Duodenal mucosa (tissue), 2 donors: ENCODE results near the gene MEGF8.
"Not testable (repeated sequence)": the region's sequence is repeated elsewhere in the genome, so short reads cannot be mapped to it uniquely, and the experiment has no call there.

Experiments used
- H3K27ac ChIP-seq: one replicate; pipeline ENCODE4 v1.7.0; 2013; ENCODE audit warnings: low read depth, low read length
- H3K27me3 ChIP-seq, 2 donors: one replicate each; pipeline ENCODE4 v1.7.0; 2013; ENCODE audit warnings: low read length in 2 of 2, control low read depth in 1 of 2; ENCODE audit not compliant: insufficient read depth in 2 of 2, control insufficient read depth in 1 of 2
- H3K36me3 ChIP-seq, 2 donors: one replicate each; pipeline ENCODE4 v1.7.0; 2013; ENCODE audit warnings: low read length in 2 of 2, control low read depth in 1 of 2; ENCODE audit not compliant: insufficient read depth in 2 of 2, control insufficient read depth in 1 of 2
- H3K4me1 ChIP-seq, 2 donors: one replicate each; pipeline ENCODE4 v1.7.0; 2013; ENCODE audit warnings: low read length in 2 of 2, control low read depth in 1 of 2; ENCODE audit not compliant: insufficient read depth in 2 of 2, control insufficient read depth in 1 of 2
- H3K4me3 ChIP-seq, 2 donors: one replicate each; pipeline ENCODE4 v1.7.0; 2013; ENCODE audit warnings: low read length in 2 of 2, low read depth in 1 of 2
- H3K9ac ChIP-seq, 2 donors: one replicate each; pipeline ENCODE4 v1.7.0; 2013; ENCODE audit warnings: low read length in 2 of 2, low read depth in 1 of 2
- H3K9me3 ChIP-seq, 2 donors: one replicate each; pipeline ENCODE4 v1.7.0; 2013; ENCODE audit warnings: low read length in 2 of 2, control low read depth in 1 of 2; ENCODE audit not compliant: control insufficient read depth in 1 of 2

Gene MEGF8

DNA sequence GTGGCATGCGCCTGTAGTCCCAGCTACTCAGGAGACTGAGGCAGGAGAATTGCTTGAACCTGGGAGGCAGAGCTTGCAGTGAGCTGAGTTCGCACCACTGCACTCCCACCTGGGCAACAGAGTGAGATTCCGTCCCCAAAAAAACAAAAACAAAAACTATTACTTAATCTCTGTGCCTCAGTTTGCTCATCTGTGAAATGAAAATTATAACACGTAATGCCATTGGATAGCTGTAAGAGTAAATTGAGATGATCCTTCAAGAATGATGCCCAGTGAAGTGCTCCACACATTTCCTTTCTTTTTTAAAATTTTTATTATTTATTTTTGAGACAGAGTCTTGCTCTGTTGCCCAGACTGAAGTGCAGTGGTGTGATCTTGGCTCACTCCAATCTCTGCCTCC, 14.5 kb downstream of the MEGF8 start:
- H3K27ac ChIP-seq, H3K27me3 ChIP-seq, H3K4me1 ChIP-seq, H3K9me3 ChIP-seq, H3K9ac ChIP-seq, H3K4me3 ChIP-seq: not testable (repeated sequence)
- peaks cover 0 to 15% of the 10 kb centered on the region in 2 donors for H3K36me3 ChIP-seq

DNA sequence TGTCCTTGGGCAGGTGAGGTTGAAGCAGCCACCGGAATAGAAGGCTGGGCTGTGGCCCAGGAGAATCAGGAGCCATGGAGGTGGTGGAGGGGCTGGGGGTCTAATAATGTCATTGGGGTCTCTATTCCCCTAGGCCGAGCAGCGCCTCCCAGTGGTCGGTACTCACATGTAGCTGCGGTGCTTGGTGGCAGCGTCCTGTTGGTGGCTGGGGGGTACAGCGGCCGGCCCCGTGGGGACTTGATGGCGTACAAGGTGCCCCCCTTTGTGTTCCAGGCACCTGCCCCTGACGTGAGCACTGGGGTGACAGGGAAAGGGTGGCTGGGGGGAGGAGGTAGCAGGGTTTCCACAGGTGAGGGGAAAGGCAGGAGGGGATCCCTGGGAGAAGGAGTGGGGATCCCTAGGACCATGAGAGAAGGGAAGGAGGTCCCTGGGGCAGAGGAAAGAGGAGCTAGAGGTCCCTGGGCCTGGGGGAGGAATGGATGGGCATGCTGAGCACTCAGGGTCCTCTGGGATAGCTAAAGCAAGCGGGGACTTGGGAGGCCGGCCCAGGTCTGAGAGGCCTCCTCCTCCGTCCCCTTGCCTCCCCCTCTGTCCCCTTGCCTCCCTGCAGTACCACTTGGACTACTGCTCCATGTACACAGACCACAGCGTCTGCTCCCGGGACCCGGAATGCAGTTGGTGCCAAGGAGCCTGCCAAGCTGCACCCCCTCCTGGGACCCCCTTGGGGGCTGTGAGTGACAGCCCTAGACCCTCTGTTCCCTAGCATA, 18.1 kb downstream of the MEGF8 start:
- H3K27ac ChIP-seq: no peak overlapping the region
- no peaks in the 10 kb centered on the region for H3K27me3 ChIP-seq
- no peaks in the 10 kb centered on the region for H3K4me1 ChIP-seq
- H3K9ac ChIP-seq: no peak overlapping the region
- H3K4me3 ChIP-seq: no peak overlapping the region
- H3K9me3 ChIP-seq: no peaks in the 10 kb centered on the region
- H3K36me3 ChIP-seq: peaks cover 4 to 6% of the 10 kb centered on the region in 2 donors

DNA sequence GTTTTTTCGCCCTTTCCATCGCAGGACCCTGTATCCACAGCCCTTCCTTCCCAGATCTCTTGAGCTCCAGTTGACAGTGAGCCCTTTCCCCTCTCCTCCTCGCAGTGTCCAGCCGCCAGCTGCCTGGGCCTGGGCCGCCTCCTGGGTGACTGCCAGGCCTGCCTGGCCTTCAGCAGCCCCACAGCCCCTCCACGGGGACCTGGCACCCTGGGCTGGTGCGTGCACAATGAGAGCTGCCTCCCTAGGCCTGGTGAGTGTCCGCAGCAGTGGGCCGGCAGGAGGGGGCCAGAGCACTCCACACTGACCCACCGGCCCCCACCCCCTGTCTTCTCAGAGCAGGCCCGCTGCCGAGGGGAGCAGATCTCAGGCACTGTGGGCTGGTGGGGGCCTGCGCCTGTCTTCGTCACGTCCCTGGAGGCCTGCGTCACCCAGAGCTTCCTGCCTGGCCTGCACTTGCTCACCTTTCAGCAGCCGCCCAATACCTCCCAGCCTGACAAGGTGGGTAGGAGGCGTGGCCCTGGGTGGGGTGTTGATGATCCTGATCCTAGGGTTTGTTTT, 19.0 kb downstream of the MEGF8 start:
- Histone ChIP-seq H3K9me3 (no peaks in the 10 kb centered on the region), H3K9ac (no peak overlapping the region), H3K27me3 (no peaks in the 10 kb centered on the region), H3K27ac (no peak overlapping the region), H3K4me3 (no peak overlapping the region), H3K4me1 (no peaks in the 10 kb centered on the region), H3K36me3 (peaks cover 4 to 6% of the 10 kb centered on the region in 2 donors)

DNA sequence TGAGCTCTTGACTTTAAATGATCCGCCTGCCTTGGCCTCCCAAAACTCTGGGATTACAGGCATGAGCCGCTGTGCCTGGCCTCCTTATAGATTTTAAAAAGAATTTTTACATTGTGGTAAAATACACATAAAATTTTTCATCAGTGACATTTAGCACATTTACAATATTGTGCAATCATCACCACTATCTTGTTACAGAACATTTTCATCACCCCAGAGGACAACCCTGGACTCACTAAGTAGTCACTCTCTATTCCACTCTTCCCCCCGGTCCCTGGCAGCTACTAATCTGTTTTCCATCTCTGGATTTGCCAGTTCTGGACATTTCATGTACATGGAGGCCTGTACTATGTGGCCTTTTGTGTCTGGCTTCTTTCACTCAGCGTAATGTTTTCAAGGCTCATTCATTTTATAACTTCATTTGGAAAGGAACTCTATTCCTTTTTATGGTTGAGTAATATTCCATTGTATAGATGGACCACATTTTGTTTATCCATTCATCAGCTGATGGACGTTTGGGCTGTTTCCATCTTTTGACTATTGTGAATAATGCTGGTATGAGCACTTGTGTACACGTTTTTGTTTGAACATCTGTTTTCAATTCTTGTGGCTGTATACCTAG, 19.9 kb downstream of the MEGF8 start:
- Histone ChIP-seq H3K27ac (no peak overlapping the region), H3K9ac (no peak overlapping the region), H3K27me3 (no peaks in the 10 kb centered on the region), H3K9me3 (no peaks in the 10 kb centered on the region), H3K36me3 (peaks cover 4 to 6% of the 10 kb centered on the region in 2 donors), H3K4me1 (no peaks in the 10 kb centered on the region), H3K4me3 (no peak overlapping the region)

DNA sequence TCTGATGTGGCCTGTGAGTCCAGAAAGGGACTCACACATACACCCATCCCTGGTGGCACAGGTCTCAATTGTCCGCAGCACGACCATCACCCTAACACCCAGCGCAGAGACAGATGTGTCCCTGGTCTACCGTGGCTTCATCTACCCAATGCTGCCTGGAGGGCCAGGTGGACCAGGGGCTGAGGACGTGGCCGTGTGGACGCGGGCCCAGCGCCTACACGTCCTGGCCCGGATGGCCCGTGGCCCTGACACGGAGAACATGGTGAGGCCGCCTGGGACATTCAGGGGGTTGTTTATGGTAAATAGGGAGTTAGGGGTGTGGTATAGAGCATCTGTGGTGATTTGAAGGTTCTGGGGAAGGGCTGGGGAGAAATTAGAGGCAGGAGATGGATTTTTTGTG, 22.8 kb downstream of the MEGF8 start:
- Histone ChIP-seq H3K36me3 (peaks cover 4 to 17% of the 10 kb centered on the region in 2 donors), H3K9me3 (no peaks in the 10 kb centered on the region), H3K27me3 (no peaks in the 10 kb centered on the region)

DNA sequence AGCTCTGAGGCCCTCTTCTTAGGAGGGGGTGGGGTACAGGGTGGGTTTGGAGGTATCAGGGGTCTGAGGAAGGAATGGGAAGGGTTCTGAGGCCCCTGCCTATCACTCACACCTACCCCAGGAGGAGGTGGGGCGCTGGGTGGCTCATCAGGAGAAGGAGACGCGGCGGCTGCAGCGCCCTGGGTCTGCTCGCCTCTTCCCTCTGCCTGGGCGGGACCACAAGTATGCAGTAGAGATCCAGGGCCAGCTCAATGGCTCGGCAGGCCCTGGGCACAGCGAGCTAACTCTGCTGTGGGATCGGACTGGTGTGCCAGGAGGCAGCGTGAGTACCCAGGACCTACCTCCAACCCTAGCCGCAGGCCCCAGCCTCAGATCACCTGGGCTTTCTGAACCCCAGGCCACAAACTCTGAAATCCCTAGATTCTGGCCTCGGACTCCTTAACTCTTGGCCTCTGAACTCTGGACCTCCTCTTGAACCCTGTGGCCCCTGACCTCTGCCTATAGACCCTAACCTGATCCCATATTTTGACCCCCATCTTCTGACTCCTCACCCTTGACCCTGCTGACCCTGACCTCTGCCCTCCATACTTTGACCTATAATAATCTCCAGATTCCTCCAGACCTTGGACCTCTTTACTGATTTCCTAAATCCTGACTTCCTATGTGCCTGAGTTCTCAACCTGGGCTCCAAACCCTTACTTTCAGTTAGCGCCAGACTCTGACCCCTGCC, 24.1 kb downstream of the MEGF8 start:
- Histone ChIP-seq H3K9ac (no peak overlapping the region), H3K27me3 (no peaks in the 10 kb centered on the region), H3K4me1 (no peaks in the 10 kb centered on the region), H3K9me3 (no peaks in the 10 kb centered on the region), H3K4me3 (no peak overlapping the region), H3K36me3 (peaks cover 11 to 27% of the 10 kb centered on the region in 2 donors), H3K27ac (no peak overlapping the region)

More for the DNA sequence above, 22.8 kb downstream of the MEGF8 start:
- Histone ChIP-seq H3K4me1 (no peaks in the 10 kb centered on the region), H3K9ac (no peak overlapping the region), H3K4me3 (no peak overlapping the region), H3K27ac (no peak overlapping the region)

DNA sequence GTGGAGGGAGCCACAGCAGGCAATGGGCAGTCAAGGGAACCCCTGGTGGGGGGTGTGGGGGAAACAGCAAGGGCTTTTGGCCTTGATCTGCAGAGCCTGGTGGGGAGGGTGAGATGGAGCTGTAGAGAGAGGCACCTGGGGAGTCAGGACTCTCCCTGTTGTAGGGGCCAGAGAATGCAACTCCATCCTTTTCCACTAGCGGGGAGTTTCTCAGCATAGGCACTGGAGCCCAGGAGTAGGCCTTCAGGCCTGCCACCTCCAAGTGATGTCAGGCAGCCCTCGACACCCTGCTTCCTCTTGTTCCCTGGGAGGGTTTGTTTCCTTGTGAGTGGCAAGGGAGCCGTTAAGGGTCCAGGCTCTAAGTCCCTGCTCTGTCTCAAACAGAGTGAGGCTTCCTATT, 25.0 kb downstream of the MEGF8 start:
- H3K4me3 ChIP-seq: no peak overlapping the region
- no peaks in the 10 kb centered on the region for H3K9me3 ChIP-seq
- no peak overlapping the region for H3K9ac ChIP-seq
- H3K4me1 ChIP-seq: no peaks in the 10 kb centered on the region
- H3K27me3 ChIP-seq: no peaks in the 10 kb centered on the region
- H3K27ac ChIP-seq: no peak overlapping the region
- H3K36me3 ChIP-seq: peaks cover 11 to 29% of the 10 kb centered on the region in 2 donors

DNA sequence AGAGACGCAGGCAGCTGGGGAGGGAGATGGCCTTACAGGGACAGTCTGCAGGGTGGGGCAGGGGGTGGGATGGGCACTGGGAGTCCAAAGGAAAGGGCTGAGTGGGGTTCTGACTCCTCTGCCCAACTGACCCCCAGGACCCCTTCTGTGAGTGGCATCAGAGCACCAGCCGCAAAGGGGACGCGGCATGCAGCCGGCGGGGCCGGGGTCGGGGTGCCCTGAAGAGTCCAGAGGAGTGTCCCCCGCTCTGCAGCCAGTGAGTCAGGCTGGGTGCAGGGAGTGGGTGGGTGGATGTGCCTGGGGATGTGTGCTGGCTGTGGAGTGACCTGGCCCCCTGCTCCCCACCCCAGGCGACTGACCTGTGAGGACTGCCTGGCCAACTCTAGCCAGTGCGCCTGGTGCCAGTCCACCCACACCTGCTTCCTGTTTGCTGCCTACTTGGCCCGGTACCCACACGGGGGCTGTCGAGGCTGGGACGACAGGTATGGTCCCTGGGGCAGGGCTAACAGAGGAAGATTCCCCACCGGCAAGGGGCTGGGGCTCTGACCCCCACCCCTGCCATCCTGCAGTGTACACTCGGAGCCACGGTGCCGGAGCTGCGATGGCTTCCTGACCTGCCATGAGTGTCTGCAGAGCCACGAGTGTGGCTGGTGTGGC, 25.8 kb downstream of the MEGF8 start:
- H3K9me3 ChIP-seq: no peaks in the 10 kb centered on the region
- no peak overlapping the region for H3K27ac ChIP-seq
- H3K4me3 ChIP-seq: no peak overlapping the region
- H3K9ac ChIP-seq: no peak overlapping the region
- H3K27me3 ChIP-seq: no peaks in the 10 kb centered on the region
- no peaks in the 10 kb centered on the region for H3K4me1 ChIP-seq
- H3K36me3 ChIP-seq: peaks cover 11 to 33% of the 10 kb centered on the region in 2 donors

DNA sequence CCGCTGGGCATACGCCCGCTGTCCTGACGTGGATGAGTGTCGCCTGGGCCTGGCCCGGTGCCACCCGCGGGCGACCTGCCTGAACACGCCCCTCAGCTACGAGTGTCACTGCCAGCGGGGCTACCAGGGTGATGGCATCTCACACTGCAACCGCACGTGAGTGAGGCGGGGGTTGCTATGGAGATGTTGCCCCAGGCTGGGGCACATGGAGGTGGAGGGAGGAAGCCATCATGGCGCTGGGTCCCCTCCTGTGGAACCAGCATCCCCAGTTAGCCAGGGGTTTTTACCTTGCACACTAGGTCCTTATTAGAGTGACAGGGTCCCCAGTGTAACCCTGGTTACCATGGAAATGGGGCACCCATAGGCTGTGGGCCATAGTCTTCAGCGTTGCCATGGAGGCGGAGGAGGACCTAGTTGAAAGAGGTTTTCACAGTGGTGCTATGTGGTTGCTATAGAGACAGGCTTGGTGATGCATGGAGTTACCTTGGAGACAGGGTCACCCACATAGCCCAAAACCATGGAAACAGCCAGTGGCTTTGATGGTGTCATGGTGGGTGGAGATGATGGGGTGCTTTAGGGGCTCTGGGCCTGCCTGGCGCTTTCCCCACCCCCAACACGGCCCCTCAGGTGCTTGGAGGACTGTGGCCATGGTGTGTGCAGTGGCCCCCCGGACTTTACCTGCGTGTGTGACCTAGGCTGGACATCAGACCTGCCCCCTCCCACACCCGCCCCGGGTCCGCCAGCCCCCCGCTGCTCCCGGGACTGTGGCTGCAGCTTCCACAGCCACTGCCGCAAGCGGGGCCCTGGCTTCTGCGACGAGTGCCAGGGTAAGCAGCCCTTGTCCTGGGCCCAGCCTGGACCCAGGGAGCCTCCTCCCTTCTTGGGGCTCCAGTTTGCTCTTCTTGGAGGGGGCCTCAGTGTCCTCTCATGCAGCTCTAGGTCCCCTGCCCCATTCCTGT, 27.1 kb downstream of the MEGF8 start:
- Histone ChIP-seq H3K9ac (no peak overlapping the region), H3K4me1 (no peaks in the 10 kb centered on the region), H3K4me3 (no peak overlapping the region), H3K36me3 (peaks cover 17 to 38% of the 10 kb centered on the region in 2 donors), H3K27ac (no peak overlapping the region), H3K9me3 (no peaks in the 10 kb centered on the region), H3K27me3 (no peaks in the 10 kb centered on the region)
